IMR-90 (cell line): ENCODE measurements around the gene NR2C1. TPM values are rescaled to one million over a fixed set of nuclear protein-coding genes. Genes with fewer than 3 reads are reported as not detected.

ENCODE experiments used
- ATAC-seq: fragments of 200-7000 bp; cut with Tn5 transposase; 2 replicates; pipeline ENCODE4 v1.9.1; 2020; ENCODE audit warnings: low read depth, mild to moderate bottlenecking, moderate library complexity
- BruUV-seq: library from RNA; stranded (reverse); fragments of 400-500 nt; replicated peaks from 2 replicates; lab custom pipeline; 2021; lab: Mats Ljungman, UMichigan
- CTCF ChIA-PET: fragments of 300-600 bp; formaldehyde crosslinking; extraction: SDS; loops from one replicate; lab custom pipeline; 2021; ENCODE audit warnings: antibody characterized with exemption; lab: Yijun Ruan, JAX
- POLR2A ChIA-PET: fragments of 300-600 bp; sonication (Branson Sonifier 250); formaldehyde crosslinking; loops from one replicate; lab custom pipeline; 2022; ENCODE audit warnings: antibody characterized with exemption; ENCODE audit not compliant: unreplicated experiment; lab: Charles Lee
- DNase-seq: peaks from one replicate; pipeline ENCODE4 v3.0.0; 2013
- H2AFZ ChIP-seq: replicated peaks from 2 replicates; pipeline ENCODE3; 2013; ENCODE audit warnings: low read length, mild to moderate bottlenecking; ENCODE audit not compliant: poor library complexity
- H2AK5ac ChIP-seq: 2 replicates; pipeline ENCODE4 v1.6.1; 2013; ENCODE audit warnings: low read depth, low read length, inconsistent platforms
- H2AK9ac ChIP-seq: replicated peaks from 2 replicates; pipeline ENCODE3; 2013; ENCODE audit warnings: mild to moderate bottlenecking, low read depth, low read length, moderate library complexity; ENCODE audit not compliant: poor library complexity
- H2BK120ac ChIP-seq: 2 replicates; pipeline ENCODE4 v1.6.1; 2013; ENCODE audit warnings: low read depth, low read length, inconsistent platforms
- H2BK15ac ChIP-seq: 3 replicates; pipeline ENCODE4 v1.6.1; 2013; ENCODE audit warnings: low read depth, low read length, inconsistent platforms
- H2BK20ac ChIP-seq: 2 replicates; pipeline ENCODE4 v1.6.1; 2013; ENCODE audit warnings: low read depth, mild to moderate bottlenecking, inconsistent platforms, low read length, moderate library complexity
- H2BK5ac ChIP-seq: 2 replicates; pipeline ENCODE4 v1.6.1; 2013; ENCODE audit warnings: mild to moderate bottlenecking, low read depth, low read length, inconsistent platforms; ENCODE audit not compliant: poor library complexity, severe bottlenecking
- H3K14ac ChIP-seq: replicated peaks from 2 replicates; pipeline ENCODE4 v1.6.1; 2013; ENCODE audit warnings: low read depth, low read length, inconsistent platforms
- H3K18ac ChIP-seq: 2 replicates; pipeline ENCODE4 v1.6.1; 2013; ENCODE audit warnings: low read depth, low read length, control low read depth
- H3K23ac ChIP-seq: 2 replicates; pipeline ENCODE4 v1.6.1; 2013; ENCODE audit warnings: low read depth, low read length, inconsistent platforms
- H3K27ac ChIP-seq: 2 replicates; pipeline ENCODE4 v1.5.1; 2013; ENCODE audit warnings: mild to moderate bottlenecking, control low read depth, low read length; ENCODE audit not compliant: insufficient read depth
- H3K27me3 ChIP-seq: 2 replicates; pipeline ENCODE4 v1.6.1; 2013; ENCODE audit warnings: low read length; ENCODE audit not compliant: control insufficient read depth, insufficient read depth
- H3K36me3 ChIP-seq: 2 replicates; pipeline ENCODE4 v1.6.1; 2013; ENCODE audit warnings: low read length, mixed read lengths; ENCODE audit not compliant: control insufficient read depth, insufficient read depth
- H3K4ac ChIP-seq: 2 replicates; pipeline ENCODE4 v1.6.1; 2013; ENCODE audit warnings: low read depth, low read length, inconsistent platforms
- H3K4me1 ChIP-seq: 2 replicates; pipeline ENCODE4 v1.6.1; 2013; ENCODE audit warnings: low read length, mixed read lengths; ENCODE audit not compliant: control insufficient read depth, insufficient read depth
- H3K4me2 ChIP-seq: 2 replicates; pipeline ENCODE4 v1.6.1; 2013; ENCODE audit warnings: low read depth, mild to moderate bottlenecking, control low read depth, low read length, moderate library complexity
- H3K4me3 ChIP-seq: 2 replicates; pipeline ENCODE4 v1.5.1; 2013; ENCODE audit warnings: low read depth, mild to moderate bottlenecking, control low read depth, low read length, moderate library complexity; ENCODE audit not compliant: insufficient read depth
- H3K56ac ChIP-seq: 2 replicates; pipeline ENCODE4 v1.6.1; 2013; ENCODE audit warnings: low read length, inconsistent platforms; ENCODE audit not compliant: insufficient read depth; ENCODE audit errors: extremely low read depth
- H3K79me1 ChIP-seq, 2 experiments: 2 replicates each; pipeline ENCODE4 v1.6.1; 2013; ENCODE audit warnings: low read length in 2 of 2, inconsistent platforms in 1 of 2, low read depth in 1 of 2
- H3K9ac ChIP-seq: 2 replicates; pipeline ENCODE4 v1.6.1; 2013; ENCODE audit warnings: low read depth, low read length, control low read depth
- H3K9me1 ChIP-seq: 2 replicates; pipeline ENCODE4 v1.6.1; 2013; ENCODE audit warnings: low read length, inconsistent platforms; ENCODE audit not compliant: insufficient read depth
- H3K9me3 ChIP-seq: 2 replicates; pipeline ENCODE4 v1.6.1; 2013; ENCODE audit warnings: low read length; ENCODE audit not compliant: control insufficient read depth, insufficient read depth
- H4K20me1 ChIP-seq: 2 replicates; pipeline ENCODE4 v1.6.1; 2013; ENCODE audit warnings: low read length, inconsistent platforms; ENCODE audit not compliant: insufficient read depth
- H4K5ac ChIP-seq: 2 replicates; pipeline ENCODE4 v1.6.1; 2013; ENCODE audit warnings: mild to moderate bottlenecking, low read depth, low read length, control low read depth
- H4K8ac ChIP-seq, 2 experiments: 2 replicates each; pipeline ENCODE4 v1.6.1; 2013; ENCODE audit warnings: low read depth in 2 of 2, low read length in 2 of 2, control low read depth in 1 of 2, inconsistent platforms in 1 of 2
- H4K91ac ChIP-seq: 2 replicates; pipeline ENCODE4 v1.6.1; 2013; ENCODE audit warnings: low read depth, low read length, inconsistent platforms; ENCODE audit not compliant: insufficient read depth
- CTCF ChIP-seq: conservative IDR thresholded peaks from 2 replicates; pipeline ENCODE4 v1.5.1; 2012; ENCODE audit warnings: mild to moderate bottlenecking, low read depth, low read length, improper control_type of control experiment
- WGBS, 2 experiments: methylation state at CpG; one replicate each; pipeline versions ENCODE4 v1.1.5 to v1.1.7; 2013; ENCODE audit warnings: missing lambda C conversion rate in 2 of 2; ENCODE audit not compliant: insufficient read length in 1 of 2; ENCODE audit errors: extremely low coverage in 2 of 2; 5-methylcytosine and 5-hydroxymethylcytosine counted together
- dilution Hi-C: fragments of 300-500 bp; cut with HindIII; formaldehyde crosslinking; loops from one replicate; pipeline ENCODE4 v1.14.3; 2018; ENCODE audit warnings: low sequenced_read_pairs; ENCODE audit not compliant: unreplicated experiment
- in situ Hi-C: fragments of 300-500 bp; cut with MboI; formaldehyde crosslinking; loops from 3 replicates; pipeline ENCODE4 v1.14.3; 2019; ENCODE audit warnings: low sequenced_read_pairs, inconsistent platforms, mixed read lengths
- intact Hi-C: fragments of 100-400 bp; cut with micrococcal nuclease; formaldehyde crosslinking; loops from 2 replicates; pipeline ENCODE4 v1.10.0; 2022
- polyA plus RNA-seq, 3 experiments: library from polyadenylated mRNA; depleted of rRNA; stranded (reverse); fragments of >200 nt; gene quantifications; 2 replicates each; pipeline ENCODE4 v1.2.3, GENCODE V29; 2012; ENCODE audit warnings: low replicate concordance in 1 of 3
- total RNA-seq: library from RNA; depleted of rRNA; stranded (reverse); fragments of >200 nt; gene quantifications from 2 replicates; pipeline ENCODE4 v1.2.3, GENCODE V29; 2012

NR2C1 gene
- total and polyA plus RNA-seq, 2 of the 4 experiments (the other 2 are of a cell fraction) = 12.7 to 14.1 TPM

- Histone ChIP-seq H2BK120ac (peak overlapping the region; percentile 66), H3K18ac (peak overlapping the region; percentile 94), H3K9ac (no peak overlapping the region), H3K4me1 (peaks cover 15% of the 10 kb centered on the region), H2AK9ac (peak overlapping the region; percentile 62), H2BK5ac (peak overlapping the region; percentile 91), H3K23ac (peak overlapping the region; percentile 29; the same call in 1 of the 2 replicates), H3K9me1 (no peaks in the 10 kb centered on the region), H3K4me2 (peak overlapping the region; percentile 51), H3K4ac (peak overlapping the region; percentile 45), H3K36me3 (no peaks in the 10 kb centered on the region), H3K4me3 (no peak overlapping the region), H3K79me1 (no peaks in the 10 kb centered on the region; a peak in 1 of 4 replicates), H2BK15ac (peak overlapping the region; percentile 52; the same call in 1 of the 3 replicates), H2BK20ac (peak overlapping the region; percentile 45), H2AK5ac (peak overlapping the region; percentile 62; the same call in 1 of the 2 replicates), H3K56ac (0 out of 2 replicates have a peak overlapping the region, but pooled peaks have one; percentile 13), H4K8ac (peak overlapping the region; percentile 15 to 74; a peak in 2 of 4 replicates), H2AFZ (peak overlapping the region; percentile 60), H3K9me3 (no peaks in the 10 kb centered on the region), H3K27me3 (no peaks in the 10 kb centered on the region), H4K20me1 (no peaks in the 10 kb centered on the region), H4K5ac (peak overlapping the region; percentile 90), H3K14ac (peak overlapping the region; percentile 62; the same call in 1 of the 2 replicates), H4K91ac (peak overlapping the region; percentile 45; the same call in 1 of the 2 replicates), H3K27ac (peak overlapping the region; percentile 80)
- CTCF ChIA-PET = no interaction called here
- BruUV-seq = no TSS peak
- intact Hi-C loops (loop anchor here (2.0 to 5.0 kb wide), 2 partner anchors 354 to 416 kb away; partner anchors contain the start of gene METAP2), in situ Hi-C loops (loop anchor here (5.0 kb wide), 1 partner anchor 219 kb away; no protein-coding TSS in a partner anchor), dilution Hi-C loops (no loop called here)
- peak; percentile 16 for ATAC-seq
- POLR2A ChIA-PET = no interaction called here
- peak; percentile 24 for DNase-seq
- no peak for TF ChIP-seq CTCF
- WGBS, 2 experiments = 60% methylated on average over 1 of the region's 3 CpGs; no CpG with 5 or more reads in 1 of the 2 experiments
These were observed 45.4 kb upstream of the NR2C1 start for GRCh38 chr12:95118788-95119179.
